ENCODE results near the gene SMYD5. TPM values are rescaled to one million over a fixed set of nuclear protein-coding genes. Genes with fewer than 3 reads are reported as not detected.

The SMYD5 gene
- total and polyA plus RNA-seq, 2 donors from 2014 or later, result 20.8 to 23.5 TPM

DNA sequence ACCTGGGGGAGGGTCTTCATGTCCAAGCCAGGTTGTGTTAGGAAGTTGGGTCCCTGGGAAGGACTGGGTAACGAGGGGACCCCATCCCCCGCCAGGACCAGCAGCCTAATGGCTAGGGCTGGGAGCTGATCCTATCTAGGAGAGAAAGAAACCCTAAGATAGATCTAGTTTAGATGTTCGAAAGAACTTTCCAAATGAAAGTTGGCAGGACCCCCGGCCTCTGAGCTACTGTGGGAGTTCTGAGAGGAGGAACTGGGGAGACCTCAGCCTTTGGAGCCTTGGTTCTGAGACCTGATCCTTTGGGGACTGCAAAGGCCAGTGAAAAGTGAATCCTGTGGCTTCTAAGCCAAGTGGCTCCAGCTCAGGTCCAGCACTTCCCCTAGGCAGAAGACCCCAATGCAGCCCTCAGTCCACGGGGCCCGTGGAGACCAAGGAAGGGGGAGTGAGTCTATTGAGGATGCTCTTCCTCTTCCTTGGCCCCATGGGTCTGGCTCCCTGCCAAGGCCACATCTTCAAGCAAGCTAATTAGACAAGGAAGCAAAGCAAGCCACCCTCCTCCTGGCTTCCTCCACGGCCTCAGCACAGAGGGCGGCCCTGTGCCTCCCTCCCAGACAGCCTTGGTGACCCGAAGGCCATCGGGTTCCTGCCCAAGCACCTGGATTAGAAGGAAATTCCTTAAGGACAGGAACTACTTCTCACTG lies 43.5 kb downstream of the SMYD5 start:
- no peaks in the 10 kb centered on the region for H3K27me3 ChIP-seq (ENCODE audit: control insufficient read depth, insufficient read depth, low read length)
- H3K36me3 ChIP-seq (ENCODE audit: control insufficient read depth in 2 of 3, insufficient read depth in 3 of 3, low read length in 3 of 3), result peaks cover 0 to 11% (median 8%) of the 10 kb centered on the region in 3 donors
- TF ChIP-seq CTCF (IDR thresholded peaks at IDR 0.05; ENCODE audit: borderline replicate concordance, extremely low read depth, insufficient read depth), result no peak
- no peak overlapping the region for H3K9ac ChIP-seq (ENCODE audit: low read length in 3 of 3)
- no peaks in the 10 kb centered on the region for H3K4me1 ChIP-seq (ENCODE audit: control insufficient read depth in 2 of 3, insufficient read depth in 2 of 3, low read depth in 1 of 3, low read length in 3 of 3)
- intact Hi-C loops (cut with DNase I), result no loop called here
- no peak overlapping the region for H3K4me3 ChIP-seq (ENCODE audit: low read length in 3 of 3)
- H3K9me3 ChIP-seq (ENCODE audit: control insufficient read depth in 2 of 3, insufficient read depth in 1 of 3, low read length in 3 of 3), result no peaks in the 10 kb centered on the region
- FAIRE-seq, result no peak
- no peak for DNase-seq
- no peak overlapping the region for H3K27ac ChIP-seq (ENCODE audit: low read depth in 2 of 2, low read length in 2 of 2)

DNA sequence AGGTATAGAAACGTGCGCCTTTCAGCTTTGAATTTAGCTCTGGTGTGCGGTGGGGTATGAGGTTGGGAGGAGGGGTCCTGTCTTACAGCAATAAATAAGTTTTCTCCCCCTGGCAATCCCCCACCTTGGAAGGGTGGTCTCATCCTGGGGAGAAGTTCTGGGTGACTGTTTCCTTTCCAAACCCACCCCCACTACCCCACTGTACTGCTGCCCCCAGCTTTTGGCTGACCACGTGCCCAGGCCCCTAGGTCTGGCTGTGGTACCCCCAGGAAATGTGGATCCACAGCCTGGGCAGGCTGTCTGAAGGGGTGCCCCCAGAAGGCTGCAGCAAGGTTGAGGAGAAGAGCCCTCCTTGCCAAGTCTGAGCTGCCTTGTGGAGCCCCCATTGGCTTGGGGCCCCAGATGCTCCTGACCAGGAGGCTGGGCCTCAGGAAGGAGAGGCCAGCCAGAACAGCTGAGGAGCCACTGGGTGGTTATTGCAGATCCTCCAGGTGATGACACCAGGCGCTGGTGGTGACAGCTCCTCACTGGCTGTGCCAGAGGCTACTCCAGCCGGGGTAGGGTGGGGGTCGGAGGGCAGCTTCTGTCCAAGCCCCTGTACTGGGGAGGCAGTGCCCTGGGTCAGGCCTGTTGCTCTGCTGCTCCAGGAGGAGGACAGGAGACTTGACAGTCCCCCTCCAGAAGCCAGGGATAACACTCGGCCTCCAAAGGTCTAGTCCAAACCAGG lies 44.3 kb downstream of the SMYD5 start:
- FAIRE-seq, result no peak
- Histone ChIP-seq H3K9me3 (ENCODE audit: control insufficient read depth in 2 of 3, insufficient read depth in 1 of 3, low read length in 3 of 3) (no peaks in the 10 kb centered on the region), H3K36me3 (ENCODE audit: control insufficient read depth in 2 of 3, insufficient read depth in 3 of 3, low read length in 3 of 3) (peaks cover 0 to 5% (median under 1%) of the 10 kb centered on the region in 3 donors), H3K4me1 (ENCODE audit: control insufficient read depth in 2 of 3, insufficient read depth in 2 of 3, low read depth in 1 of 3, low read length in 3 of 3) (no peaks in the 10 kb centered on the region), H3K9ac (ENCODE audit: low read length in 3 of 3) (no peak overlapping the region), H3K4me3 (ENCODE audit: low read length in 3 of 3) (no peak overlapping the region), H3K27ac (ENCODE audit: low read depth in 2 of 2, low read length in 2 of 2) (no peak overlapping the region), H3K27me3 (ENCODE audit: control insufficient read depth, insufficient read depth, low read length) (no peaks in the 10 kb centered on the region)
- intact Hi-C loops (cut with DNase I), result no loop called here
- no peak for DNase-seq
- no peak for TF ChIP-seq CTCF (IDR thresholded peaks at IDR 0.05; ENCODE audit: borderline replicate concordance, extremely low read depth, insufficient read depth)

DNA sequence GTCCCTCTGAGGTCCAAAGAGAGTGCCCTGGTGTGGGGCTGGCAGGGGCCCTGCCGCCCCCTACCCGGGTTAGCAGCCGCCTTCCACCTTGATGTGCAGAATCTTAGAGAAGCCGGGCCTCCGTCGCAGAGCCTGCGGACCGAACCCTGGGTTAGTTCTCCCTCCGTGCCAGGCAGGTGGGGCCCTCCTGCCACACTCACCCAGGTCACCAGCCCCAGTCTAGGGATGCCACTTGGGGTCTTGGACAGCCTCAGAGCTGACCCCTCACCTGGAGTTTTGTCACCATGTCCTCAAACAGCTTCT lies 44.8 kb downstream of the SMYD5 start:
- Histone ChIP-seq H3K27ac (ENCODE audit: low read depth in 2 of 2, low read length in 2 of 2) (no peak overlapping the region), H3K4me3 (ENCODE audit: low read length in 3 of 3) (no peak overlapping the region), H3K9ac (ENCODE audit: low read length in 3 of 3) (no peak overlapping the region), H3K9me3 (ENCODE audit: control insufficient read depth in 2 of 3, insufficient read depth in 1 of 3, low read length in 3 of 3) (no peaks in the 10 kb centered on the region), H3K36me3 (ENCODE audit: control insufficient read depth in 2 of 3, insufficient read depth in 3 of 3, low read length in 3 of 3) (peaks cover 0 to 2% (median 0%) of the 10 kb centered on the region in 3 donors), H3K27me3 (ENCODE audit: control insufficient read depth, insufficient read depth, low read length) (no peaks in the 10 kb centered on the region), H3K4me1 (ENCODE audit: control insufficient read depth in 2 of 3, insufficient read depth in 2 of 3, low read depth in 1 of 3, low read length in 3 of 3) (no peaks in the 10 kb centered on the region)
- FAIRE-seq, result no peak
- intact Hi-C loops (cut with DNase I), result no loop called here
- no peak for DNase-seq
- TF ChIP-seq CTCF (IDR thresholded peaks at IDR 0.05; ENCODE audit: borderline replicate concordance, extremely low read depth, insufficient read depth), result no peak
